ENCODE data around the gene TOMM5. TPM values are rescaled to one million over a fixed set of nuclear protein-coding genes. Genes with fewer than 3 reads are reported as not detected.

The TOMM5 gene
- total RNA-seq, 1 experiment from 2014 or later: 161 TPM

DNA sequence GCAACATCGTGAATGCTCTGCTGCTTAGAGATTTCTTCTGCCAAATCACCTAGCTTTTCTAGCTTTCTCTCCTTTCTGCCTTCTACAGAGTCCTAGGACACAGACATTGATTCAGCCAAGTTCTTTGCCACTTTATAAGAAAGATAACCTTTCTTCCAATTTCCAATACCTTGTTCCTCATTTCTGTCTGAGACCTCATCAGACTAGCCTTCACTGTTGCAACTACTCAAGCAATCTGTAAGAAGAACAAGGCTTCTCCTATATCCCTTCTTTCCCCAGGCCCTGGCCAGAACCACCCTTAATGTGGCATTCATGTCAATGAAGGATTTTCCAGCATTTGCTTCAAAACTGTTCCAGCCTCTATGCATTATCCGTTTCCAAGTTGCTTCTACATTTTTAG lies 40.5 kb downstream of the TOMM5 start:
- POLR2A ChIA-PET: no interaction called here
- ATAC-seq (no peak), DNase-seq (ENCODE audit: low read depth, low spot score) (no peak)
- no peak overlapping the region for H3K27ac ChIP-seq (ENCODE audit: low read depth, low read length)
- H3K27me3 ChIP-seq (ENCODE audit: insufficient read depth, low read length): no peaks in the 10 kb centered on the region
- no peak overlapping the region for H3K4me2 ChIP-seq (ENCODE audit: low read length)
- no peaks in the 10 kb centered on the region for H3K9me3 ChIP-seq (ENCODE audit: control insufficient read depth in 1 of 2, insufficient read depth in 1 of 2, low read depth in 1 of 2, low read length in 2 of 2)
- intact Hi-C loops (cut with micrococcal nuclease): no loop called here
- RAD21 ChIA-PET (ENCODE audit: low non-redundant PET in 1 of 2, low total read pairs in 2 of 2, uncharacterized antibody in 2 of 2, unreplicated experiment in 2 of 2): no interaction called here
- no peaks in the 10 kb centered on the region for H4K20me1 ChIP-seq (ENCODE audit: insufficient read depth)
- no peak overlapping the region for H3K4me3 ChIP-seq (replicated peaks in 1 of 2; ENCODE audit: low read depth in 1 of 2, low read length in 2 of 2)
- TF ChIP-seq, protein P1, sequence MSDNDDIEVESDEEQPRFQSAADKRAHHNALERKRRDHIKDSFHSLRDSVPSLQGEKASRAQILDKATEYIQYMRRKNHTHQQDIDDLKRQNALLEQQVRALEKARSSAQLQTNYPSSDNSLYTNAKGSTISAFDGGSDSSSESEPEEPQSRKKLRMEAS (IDR thresholded peaks at IDR 0.05): no peak
- TF ChIP-seq SIN3A (IDR thresholded peaks at IDR 0.05; ENCODE audit: low read depth) (no peak), ZFX (IDR thresholded peaks at IDR 0.05) (no peak), CBX3 (IDR thresholded peaks at IDR 0.05; ENCODE audit: low read depth) (no peak), EZH2 (IDR thresholded peaks at IDR 0.05) (no peak), POLR2AphosphoS5 (IDR thresholded peaks at IDR 0.05; ENCODE audit: low read depth, low read length) (no peak), EGR1 (IDR thresholded peaks at IDR 0.05; ENCODE audit: low read depth) (no peak), YY1 (IDR thresholded peaks at IDR 0.05; ENCODE audit: extremely low read depth, insufficient replicate concordance, low read depth, low read length) (no peak), TCF7L2 (IDR thresholded peaks at IDR 0.05; ENCODE audit: borderline replicate concordance, extremely low read depth, insufficient read depth, insufficient read length) (no peak), SP1 (IDR thresholded peaks at IDR 0.05; ENCODE audit: low read depth) (no peak), CEBPB (IDR thresholded peaks at IDR 0.05; ENCODE audit: low read depth) (no peak)
- TF ChIP-seq, protein P2, sequence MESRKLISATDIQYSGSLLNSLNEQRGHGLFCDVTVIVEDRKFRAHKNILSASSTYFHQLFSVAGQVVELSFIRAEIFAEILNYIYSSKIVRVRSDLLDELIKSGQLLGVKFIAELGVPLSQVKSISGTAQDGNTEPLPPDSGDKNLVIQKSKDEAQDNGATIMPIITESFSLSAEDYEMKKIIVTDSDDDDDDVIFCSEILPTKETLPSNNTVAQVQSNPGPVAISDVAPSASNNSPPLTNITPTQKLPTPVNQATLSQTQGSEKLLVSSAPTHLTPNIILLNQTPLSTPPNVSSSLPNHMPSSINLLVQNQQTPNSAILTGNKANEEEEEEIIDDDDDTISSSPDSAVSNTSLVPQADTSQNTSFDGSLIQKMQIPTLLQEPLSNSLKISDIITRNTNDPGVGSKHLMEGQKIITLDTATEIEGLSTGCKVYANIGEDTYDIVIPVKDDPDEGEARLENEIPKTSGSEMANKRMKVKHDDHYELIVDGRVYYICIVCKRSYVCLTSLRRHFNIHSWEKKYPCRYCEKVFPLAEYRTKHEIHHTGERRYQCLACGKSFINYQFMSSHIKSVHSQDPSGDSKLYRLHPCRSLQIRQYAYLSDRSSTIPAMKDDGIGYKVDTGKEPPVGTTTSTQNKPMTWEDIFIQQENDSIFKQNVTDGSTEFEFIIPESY (IDR thresholded peaks at IDR 0.05; ENCODE audit: extremely low read depth, insufficient replicate concordance, low read length): no peak
- TF ChIP-seq, protein P3, sequence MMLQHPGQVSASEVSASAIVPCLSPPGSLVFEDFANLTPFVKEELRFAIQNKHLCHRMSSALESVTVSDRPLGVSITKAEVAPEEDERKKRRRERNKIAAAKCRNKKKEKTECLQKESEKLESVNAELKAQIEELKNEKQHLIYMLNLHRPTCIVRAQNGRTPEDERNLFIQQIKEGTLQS (IDR thresholded peaks at IDR 0.05): no peak
- TF ChIP-seq, protein P4, sequence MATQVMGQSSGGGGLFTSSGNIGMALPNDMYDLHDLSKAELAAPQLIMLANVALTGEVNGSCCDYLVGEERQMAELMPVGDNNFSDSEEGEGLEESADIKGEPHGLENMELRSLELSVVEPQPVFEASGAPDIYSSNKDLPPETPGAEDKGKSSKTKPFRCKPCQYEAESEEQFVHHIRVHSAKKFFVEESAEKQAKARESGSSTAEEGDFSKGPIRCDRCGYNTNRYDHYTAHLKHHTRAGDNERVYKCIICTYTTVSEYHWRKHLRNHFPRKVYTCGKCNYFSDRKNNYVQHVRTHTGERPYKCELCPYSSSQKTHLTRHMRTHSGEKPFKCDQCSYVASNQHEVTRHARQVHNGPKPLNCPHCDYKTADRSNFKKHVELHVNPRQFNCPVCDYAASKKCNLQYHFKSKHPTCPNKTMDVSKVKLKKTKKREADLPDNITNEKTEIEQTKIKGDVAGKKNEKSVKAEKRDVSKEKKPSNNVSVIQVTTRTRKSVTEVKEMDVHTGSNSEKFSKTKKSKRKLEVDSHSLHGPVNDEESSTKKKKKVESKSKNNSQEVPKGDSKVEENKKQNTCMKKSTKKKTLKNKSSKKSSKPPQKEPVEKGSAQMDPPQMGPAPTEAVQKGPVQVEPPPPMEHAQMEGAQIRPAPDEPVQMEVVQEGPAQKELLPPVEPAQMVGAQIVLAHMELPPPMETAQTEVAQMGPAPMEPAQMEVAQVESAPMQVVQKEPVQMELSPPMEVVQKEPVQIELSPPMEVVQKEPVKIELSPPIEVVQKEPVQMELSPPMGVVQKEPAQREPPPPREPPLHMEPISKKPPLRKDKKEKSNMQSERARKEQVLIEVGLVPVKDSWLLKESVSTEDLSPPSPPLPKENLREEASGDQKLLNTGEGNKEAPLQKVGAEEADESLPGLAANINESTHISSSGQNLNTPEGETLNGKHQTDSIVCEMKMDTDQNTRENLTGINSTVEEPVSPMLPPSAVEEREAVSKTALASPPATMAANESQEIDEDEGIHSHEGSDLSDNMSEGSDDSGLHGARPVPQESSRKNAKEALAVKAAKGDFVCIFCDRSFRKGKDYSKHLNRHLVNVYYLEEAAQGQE (IDR thresholded peaks at IDR 0.05; ENCODE audit: low read depth): no peak
- TF ChIP-seq, protein P5, sequence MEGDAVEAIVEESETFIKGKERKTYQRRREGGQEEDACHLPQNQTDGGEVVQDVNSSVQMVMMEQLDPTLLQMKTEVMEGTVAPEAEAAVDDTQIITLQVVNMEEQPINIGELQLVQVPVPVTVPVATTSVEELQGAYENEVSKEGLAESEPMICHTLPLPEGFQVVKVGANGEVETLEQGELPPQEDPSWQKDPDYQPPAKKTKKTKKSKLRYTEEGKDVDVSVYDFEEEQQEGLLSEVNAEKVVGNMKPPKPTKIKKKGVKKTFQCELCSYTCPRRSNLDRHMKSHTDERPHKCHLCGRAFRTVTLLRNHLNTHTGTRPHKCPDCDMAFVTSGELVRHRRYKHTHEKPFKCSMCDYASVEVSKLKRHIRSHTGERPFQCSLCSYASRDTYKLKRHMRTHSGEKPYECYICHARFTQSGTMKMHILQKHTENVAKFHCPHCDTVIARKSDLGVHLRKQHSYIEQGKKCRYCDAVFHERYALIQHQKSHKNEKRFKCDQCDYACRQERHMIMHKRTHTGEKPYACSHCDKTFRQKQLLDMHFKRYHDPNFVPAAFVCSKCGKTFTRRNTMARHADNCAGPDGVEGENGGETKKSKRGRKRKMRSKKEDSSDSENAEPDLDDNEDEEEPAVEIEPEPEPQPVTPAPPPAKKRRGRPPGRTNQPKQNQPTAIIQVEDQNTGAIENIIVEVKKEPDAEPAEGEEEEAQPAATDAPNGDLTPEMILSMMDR (IDR thresholded peaks at IDR 0.05 in 2 of 3, conservative IDR thresholded peaks at IDR 0.05 in 1 of 3; ENCODE audit: borderline replicate concordance in 1 of 3, insufficient read depth in 1 of 3, low read depth in 2 of 3, low read length in 2 of 3): no peak
- H2AFZ ChIP-seq (ENCODE audit: low read depth, low read length, poor library complexity, severe bottlenecking): no peak overlapping the region
- no peaks in the 10 kb centered on the region for H3K79me2 ChIP-seq (ENCODE audit: insufficient read depth, low read length)
- no TSS peak for BruUV-seq (replicated peaks)
- 0 out of 4 replicates have a peak, but pooled peaks cover 0 to 4% of the 10 kb centered on the region in 2 experiments for H3K4me1 ChIP-seq (ENCODE audit: control insufficient read depth in 1 of 2, insufficient read depth in 2 of 2, low read length in 2 of 2)
- no peaks in the 10 kb centered on the region for H3K36me3 ChIP-seq (ENCODE audit: control insufficient read depth in 1 of 2, insufficient read depth in 2 of 2, low read length in 2 of 2)
- no peaks in the 10 kb centered on the region for H3K9me2 ChIP-seq (ENCODE audit: insufficient read depth)
- CTCF ChIA-PET: no interaction called here
- no peak overlapping the region for H3K9ac ChIP-seq (ENCODE audit: low read length)
